Ovary (tissue), 9 donors: ENCODE data around the gene IFIT1. TPM values are rescaled to one million over a fixed set of nuclear protein-coding genes. Genes with fewer than 3 reads are reported as not detected.

Experiments used
- DNase-seq, 5 donors: peaks; one replicate each; pipeline ENCODE4 v3.0.0-alpha.2; 2019 to 2020
- H3K27ac ChIP-seq, 2 donors: fragments of 200-600 bp; one replicate each; pipeline versions ENCODE4 v1.5.1 to v1.8.0; 2019 to 2022
- H3K27me3 ChIP-seq: fragments of 200-600 bp; one replicate; pipeline ENCODE4 v1.8.0; 2022
- H3K36me3 ChIP-seq: fragments of 200-600 bp; sonication (generic); one replicate; pipeline ENCODE4 v1.5.1; 2019
- H3K4me1 ChIP-seq: one replicate; pipeline ENCODE4 v1.8.1; 2013; ENCODE audit warnings: mild to moderate bottlenecking, moderate library complexity; ENCODE audit not compliant: insufficient read depth
- H3K4me3 ChIP-seq: fragments of 200-600 bp; sonication (generic); one replicate; pipeline ENCODE4 v1.5.1; 2017
- H3K9me3 ChIP-seq, 2 donors: fragments of 200-600 bp in 1 of 2; sonication (generic) in 1 of 2; one replicate each; pipeline versions ENCODE4 v1.5.1 to v1.8.1; 2013 to 2019; ENCODE audit warnings: mild to moderate bottlenecking in 1 of 2, moderate library complexity in 1 of 2
- EP300 ChIP-seq: sonication (generic); formaldehyde crosslinking; IDR thresholded peaks from one replicate; pipeline ENCODE4 v1.6.1; 2017; ENCODE audit warnings: antibody characterized with exemption
- POLR2A ChIP-seq: fragments of 450-650 bp; IDR thresholded peaks from one replicate; pipeline ENCODE4 v1.6.1; 2017; ENCODE audit warnings: antibody characterized with exemption, mild to moderate bottlenecking, moderate library complexity
- WGBS, 3 donors: extraction: QIAGEN DNeasy Blood & Tissue Kit in 1 of 3; methylation state at CpG; one replicate each; pipeline versions ENCODE4 v1.1.5 to v1.1.7; 2013 to 2017; 5-methylcytosine and 5-hydroxymethylcytosine counted together
- intact Hi-C, 4 donors: fragments of 100-400 bp; cut with DNase I; formaldehyde crosslinking; loops; one replicate each; pipeline versions ENCODE4 v1.11.0 to v1.15.1; 2022 to 2023
- polyA plus RNA-seq, 2 donors: library from polyadenylated mRNA; stranded (reverse); fragments of 200-250 nt in 1 of 2; fragments of 350-450 nt in 1 of 2; fragmentation: Illumina TruSeq in 1 of 2; extraction: RNeasy Lipid Tissue Mini Kit (QIAGEN cat#74804) in 1 of 2; gene quantifications; one replicate each; pipeline ENCODE4 v1.2.3, GENCODE V29; 2013 to 2014
- total RNA-seq, 7 donors: library from RNA; depleted of rRNA in 2 of 7; stranded (reverse); fragments of >200 nt in 2 of 7; fragmentation: NEBNext Ultra II Directional in 3 of 7; extraction: Animal tissue kit (Norgen Biotek cat#: 25700) in 3 of 7; gene quantifications; one replicate each; pipeline versions ENCODE4 v1.1.0 to v1.2.4, GENCODE V29; 2016 to 2023
- TF ChIP-seq, protein P1 (sequence below), 3 donors: fragments of 450-650 bp in 2 of 3; fragments of 200-600 bp in 1 of 3; IDR thresholded peaks; one replicate each; pipeline versions ENCODE4 v1.5.1 to v1.8.0; 2016 to 2022; ENCODE audit warnings: antibody characterized with exemption in 3 of 3, mild to moderate bottlenecking in 1 of 3
- donor health status: DM: no; HTN: no; CAD: no; lungs with moderate emphysema.
- donor health status: DM: no; HTN: no; CAD: no.
- donor health status: Bipolar disorder and iron deficiency.
- donor health status: DM: yes; HTN: yes; CAD: no.
- donor health status: DM: no; HTN: no; CAD: no.
- donor health status: DM: yes; HTN: yes; CAD: no.

The IFIT1 gene
- total and polyA plus RNA-seq, 9 donors, result 6.4 to 56.2 (median 12.3) TPM

DNA sequence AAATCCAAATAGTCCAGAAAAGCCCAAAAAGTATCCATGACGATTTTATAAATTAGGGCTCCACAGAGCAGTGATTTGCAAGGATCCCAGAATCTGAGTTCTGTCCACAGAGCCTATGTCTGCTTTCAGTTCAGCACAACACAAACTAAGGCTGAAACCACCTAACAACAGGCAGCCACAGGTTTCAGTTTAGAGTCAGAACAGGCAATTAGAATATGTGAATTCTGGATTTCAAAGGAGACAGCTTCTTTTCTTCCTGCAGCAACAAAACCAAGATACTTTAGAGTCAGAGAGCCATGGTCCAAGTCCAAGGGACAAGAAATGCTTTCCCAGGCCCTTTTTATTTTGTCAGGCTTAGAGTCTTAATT lies 41.0 kb upstream of the IFIT1 start:
- Histone ChIP-seq H3K36me3 (no peaks in the 10 kb centered on the region), H3K9me3 (no peaks in the 10 kb centered on the region), H3K27me3 (no peaks in the 10 kb centered on the region), H3K27ac (peak overlapping the region; percentile 44 to 77), H3K4me3 (no peak overlapping the region), H3K4me1 (peaks cover 7% of the 10 kb centered on the region)
- DNase-seq, result no peak
- WGBS, 3 donors, result 8 to 14% (median 14%) methylated on average over 1 of the region's 1 CpG
- intact Hi-C loops, result no loop called here
- TF ChIP-seq, protein P1, sequence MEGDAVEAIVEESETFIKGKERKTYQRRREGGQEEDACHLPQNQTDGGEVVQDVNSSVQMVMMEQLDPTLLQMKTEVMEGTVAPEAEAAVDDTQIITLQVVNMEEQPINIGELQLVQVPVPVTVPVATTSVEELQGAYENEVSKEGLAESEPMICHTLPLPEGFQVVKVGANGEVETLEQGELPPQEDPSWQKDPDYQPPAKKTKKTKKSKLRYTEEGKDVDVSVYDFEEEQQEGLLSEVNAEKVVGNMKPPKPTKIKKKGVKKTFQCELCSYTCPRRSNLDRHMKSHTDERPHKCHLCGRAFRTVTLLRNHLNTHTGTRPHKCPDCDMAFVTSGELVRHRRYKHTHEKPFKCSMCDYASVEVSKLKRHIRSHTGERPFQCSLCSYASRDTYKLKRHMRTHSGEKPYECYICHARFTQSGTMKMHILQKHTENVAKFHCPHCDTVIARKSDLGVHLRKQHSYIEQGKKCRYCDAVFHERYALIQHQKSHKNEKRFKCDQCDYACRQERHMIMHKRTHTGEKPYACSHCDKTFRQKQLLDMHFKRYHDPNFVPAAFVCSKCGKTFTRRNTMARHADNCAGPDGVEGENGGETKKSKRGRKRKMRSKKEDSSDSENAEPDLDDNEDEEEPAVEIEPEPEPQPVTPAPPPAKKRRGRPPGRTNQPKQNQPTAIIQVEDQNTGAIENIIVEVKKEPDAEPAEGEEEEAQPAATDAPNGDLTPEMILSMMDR (IDR thresholded peaks at IDR 0.05), result no peak
- TF ChIP-seq POLR2A (no peak), EP300 (no peak)

DNA sequence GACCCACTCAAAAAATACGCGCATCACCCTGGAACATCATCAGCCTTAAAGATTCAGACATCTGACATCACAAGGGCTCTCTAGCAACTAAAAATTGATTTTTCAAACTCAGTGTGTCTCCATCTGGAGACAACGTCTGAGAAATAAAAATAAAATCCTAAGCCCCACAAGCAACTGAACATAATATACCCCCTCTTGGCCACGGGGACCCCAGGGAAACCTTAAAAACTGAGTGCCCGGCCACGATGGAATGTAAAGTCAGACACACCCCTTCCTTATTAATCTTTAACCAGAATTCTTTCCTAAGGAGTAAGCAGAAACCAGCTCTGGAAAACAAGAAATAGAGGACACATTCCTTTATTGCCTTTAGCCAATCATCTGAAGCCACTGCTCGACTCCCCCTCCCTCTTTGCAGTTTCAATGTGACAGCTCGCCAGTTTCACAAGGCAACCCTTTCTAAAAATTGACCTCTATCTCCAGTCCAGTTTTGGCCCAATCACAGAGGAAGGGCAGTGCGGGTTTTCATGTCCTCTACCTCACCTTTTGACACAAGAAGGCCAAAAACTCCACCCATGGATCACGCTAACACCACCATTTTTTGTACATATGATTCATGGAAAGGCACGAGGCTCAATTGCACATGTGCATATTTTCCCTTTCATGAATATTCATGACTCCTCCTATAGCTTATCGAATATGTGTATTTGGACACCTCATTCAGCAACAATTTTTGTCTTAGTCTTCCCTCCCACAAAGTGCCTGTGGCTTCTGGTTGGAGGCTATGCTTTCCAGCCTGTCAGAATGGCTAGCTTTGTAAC lies 40.4 kb upstream of the IFIT1 start:
- 10 to 26% (median 22%) methylated on average over 12 of the region's 12 CpGs for WGBS, 3 donors
- peak in 2 of 5 donors; percentile 32 to 37 for DNase-seq
- Histone ChIP-seq H3K9me3 (no peaks in the 10 kb centered on the region), H3K36me3 (no peaks in the 10 kb centered on the region), H3K4me1 (peaks cover 7% of the 10 kb centered on the region), H3K27ac (peak overlapping the region; percentile 44 to 77), H3K4me3 (no peak overlapping the region), H3K27me3 (no peaks in the 10 kb centered on the region)
- intact Hi-C loops, result no loop called here
- TF ChIP-seq, protein P1 (IDR thresholded peaks at IDR 0.05), result no peak
- TF ChIP-seq POLR2A (no peak), EP300 (no peak)

DNA sequence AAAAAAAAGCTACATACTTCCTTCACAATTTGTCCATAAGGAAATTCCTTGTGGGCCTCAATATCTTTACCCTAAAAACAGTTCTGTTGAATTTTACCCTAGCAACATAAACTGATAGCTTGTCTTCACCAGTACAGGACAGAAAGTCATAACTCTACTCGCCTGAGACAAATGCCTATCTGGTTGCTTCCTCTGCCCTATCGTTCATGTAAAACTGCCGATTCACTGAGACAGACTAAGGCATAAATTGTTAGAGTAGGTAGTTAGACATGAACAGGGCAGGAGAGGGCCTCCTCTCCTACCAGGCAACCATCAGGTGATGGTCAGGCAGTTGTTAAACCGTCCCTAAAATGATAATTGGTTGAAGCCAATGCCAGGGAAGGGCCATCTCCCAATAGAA lies 39.6 kb upstream of the IFIT1 start:
- H3K9me3 ChIP-seq, result no peaks in the 10 kb centered on the region
- intact Hi-C loops, result no loop called here
- peaks cover 7% of the 10 kb centered on the region for H3K4me1 ChIP-seq
- H3K27ac ChIP-seq, result no peak overlapping the region
- H3K36me3 ChIP-seq, result no peaks in the 10 kb centered on the region
- TF ChIP-seq EP300, result no peak
- TF ChIP-seq, protein P1 (IDR thresholded peaks at IDR 0.05), result no peak
- no peak for TF ChIP-seq POLR2A
- no peak for DNase-seq
- H3K27me3 ChIP-seq, result no peaks in the 10 kb centered on the region
- H3K4me3 ChIP-seq, result no peak overlapping the region
- WGBS, 3 donors, result 92 to 96% (median 93%) methylated on average over 4 of the region's 4 CpGs

DNA sequence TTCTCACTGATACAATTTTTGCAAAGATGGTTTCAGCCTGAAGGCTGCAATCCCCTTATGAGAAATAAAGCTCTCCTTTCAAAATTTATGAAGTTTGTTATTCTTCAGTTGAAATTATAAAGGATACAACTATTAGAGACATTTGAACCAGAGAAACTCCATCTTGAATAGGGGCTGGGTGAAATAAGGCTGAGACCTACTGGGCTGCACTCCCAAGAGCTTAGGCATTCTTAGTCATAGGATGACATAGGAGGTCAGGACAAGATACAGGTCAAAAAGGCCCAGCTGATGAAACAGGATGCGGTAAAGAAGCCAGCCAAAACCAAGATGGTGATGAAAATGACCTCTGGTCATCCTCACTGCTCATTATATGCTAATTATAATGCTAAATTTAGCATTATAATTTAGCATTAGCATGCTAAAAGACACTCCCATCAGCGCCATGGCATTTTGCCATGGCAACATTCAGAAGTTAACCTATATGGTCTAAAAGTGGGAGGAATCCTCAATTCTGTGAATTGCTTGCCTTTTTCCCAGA lies 37.0 kb upstream of the IFIT1 start:
- Histone ChIP-seq H3K27me3 (no peaks in the 10 kb centered on the region), H3K4me3 (no peak overlapping the region), H3K4me1 (peaks cover 3% of the 10 kb centered on the region), H3K36me3 (no peaks in the 10 kb centered on the region), H3K9me3 (no peaks in the 10 kb centered on the region), H3K27ac (no peak overlapping the region)
- DNase-seq, result no peak
- TF ChIP-seq POLR2A (no peak), EP300 (no peak)
- TF ChIP-seq, protein P1 (IDR thresholded peaks at IDR 0.05), result no peak
- intact Hi-C loops, result no loop called here
- 90 to 95% (median 92%) methylated on average over 2 of the region's 2 CpGs for WGBS, 3 donors
